ENCODE data around the gene CKB.
A peak's percentile ranks its signal among the peaks of the same experiment; 100 is the strongest.

CKB gene

GRCh38 chr14:103509864-103510723, 12.5 kb downstream of the CKB start:
- DNase-seq: no peak

- DNase-seq: no peak
These were observed 13.9 kb downstream of the CKB start for GRCh38 chr14:103508521-103509329.

GRCh38 chr14:103507751-103508150, 14.9 kb downstream of the CKB start:
- no peak for DNase-seq

- DNase-seq: no peak
These were observed 17.6 kb downstream of the CKB start for GRCh38 chr14:103504991-103505565.

GRCh38 chr14:103503296-103503695, 19.3 kb downstream of the CKB start:
- no peak for DNase-seq

GRCh38 chr14:103502877-103503276, 19.8 kb downstream of the CKB start:
- DNase-seq: no peak

- no peak for DNase-seq
These were observed 20.5 kb downstream of the CKB start for GRCh38 chr14:103501921-103502669.

GRCh38 chr14:103501041-103501870, 21.4 kb downstream of the CKB start:
- no peak for DNase-seq

GRCh38 chr14:103500148-103500990, 22.3 kb downstream of the CKB start:
- DNase-seq: peak; percentile 78

- no peak for DNase-seq
These were observed 22.9 kb downstream of the CKB start for GRCh38 chr14:103499709-103500108.

GRCh38 chr14:103496776-103497175, 25.9 kb downstream of the CKB start:
- DNase-seq: no peak

GRCh38 chr14:103495854-103496253, 26.8 kb downstream of the CKB start:
- no peak for DNase-seq

GRCh38 chr14:103492156-103492925, 30.3 kb downstream of the CKB start:
- DNase-seq: no peak

- no peak for DNase-seq
These were observed 30.9 kb downstream of the CKB start for GRCh38 chr14:103491691-103492090.

- DNase-seq: no peak
These were observed 33.0 kb downstream of the CKB start for GRCh38 chr14:103489621-103490020.

GRCh38 chr14:103488960-103489359, 33.7 kb downstream of the CKB start:
- DNase-seq: no peak

- DNase-seq: no peak
These were observed 34.6 kb downstream of the CKB start for GRCh38 chr14:103488071-103488470.

- no peak for DNase-seq
These were observed 37.1 kb downstream of the CKB start for GRCh38 chr14:103485504-103485903.

GRCh38 chr14:103483600-103483999, 39.0 kb downstream of the CKB start:
- no peak for DNase-seq

- DNase-seq: peak; percentile 21
These were observed 42.0 kb downstream of the CKB start for GRCh38 chr14:103480595-103480994.
